Left lung (tissue), 10 donors: Measurements from ENCODE around the gene RPRD1A. TPM values are rescaled to one million over a fixed set of nuclear protein-coding genes. Genes with fewer than 3 reads are reported as not detected.

ENCODE experiments used
- ATAC-seq: fragments of 200-7000 bp; cut with Tn5 transposase; one replicate; pipeline ENCODE4 v1.9.1; 2020; ENCODE audit warnings: moderate library complexity
- DNase-seq, 4 donors: peaks; one replicate each; pipeline ENCODE4 v3.0.0-alpha.2; 2013 to 2020
- H3K27ac ChIP-seq, 2 donors: fragments of 200-600 bp; sonication (generic) in 1 of 2; one replicate each; pipeline versions ENCODE4 v1.5.0 to v1.8.0; 2020 to 2021
- H3K27me3 ChIP-seq, 2 donors: fragments of 200-600 bp; sonication (generic) in 1 of 2; one replicate each; pipeline versions ENCODE4 v1.5.0 to v1.8.0; 2020 to 2021
- H3K36me3 ChIP-seq, 2 donors: fragments of 200-600 bp; sonication (generic) in 1 of 2; one replicate each; pipeline versions ENCODE4 v1.5.0 to v1.8.0; 2020 to 2021
- H3K4me1 ChIP-seq, 2 donors: fragments of 200-600 bp; one replicate each; pipeline ENCODE4 v1.8.0; 2021
- H3K4me3 ChIP-seq, 2 donors: fragments of 200-600 bp; sonication (generic) in 1 of 2; one replicate each; pipeline versions ENCODE4 v1.5.0 to v1.8.0; 2020 to 2021; ENCODE audit warnings: mild to moderate bottlenecking in 1 of 2
- H3K9me3 ChIP-seq, 2 donors: fragments of 200-600 bp; sonication (generic) in 1 of 2; one replicate each; pipeline versions ENCODE4 v1.5.0 to v1.8.0; 2020 to 2021
- intact Hi-C, 2 donors: fragments of 100-400 bp; cut with DNase I; formaldehyde crosslinking; loops; one replicate each; pipeline versions ENCODE4 v1.11.2 to v1.14.2; 2022
- polyA plus RNA-seq, 6 donors: library from polyadenylated mRNA; unstranded; fragments of 120-200 nt; gene quantifications; one replicate each; pipeline ENCODE4 v1.2.1, GENCODE V29; 2013; ENCODE audit not compliant: insufficient read length in 6 of 6
- total RNA-seq, 2 donors: library from RNA; stranded (reverse); fragmentation: NEBNext Ultra II Directional; extraction: Animal tissue kit (Norgen Biotek cat#: 25700); gene quantifications; one replicate each; pipeline ENCODE4 v1.2.1, GENCODE V29; 2021
- TF ChIP-seq, protein P1 (sequence below), 2 donors: fragments of 200-600 bp; sonication (generic) in 1 of 2; IDR thresholded peaks; one replicate each; pipeline versions ENCODE4 v1.5.0 to v1.8.0; 2021; ENCODE audit warnings: antibody characterized with exemption in 2 of 2
- donor health status: DM: no; HTN: yes; CAD: no.
- donor health status: DM: no; HTN: no; CAD: no.

The RPRD1A gene
- total and polyA plus RNA-seq, 8 donors: 37.3 to 63.7 (median 56.8) TPM

DNA sequence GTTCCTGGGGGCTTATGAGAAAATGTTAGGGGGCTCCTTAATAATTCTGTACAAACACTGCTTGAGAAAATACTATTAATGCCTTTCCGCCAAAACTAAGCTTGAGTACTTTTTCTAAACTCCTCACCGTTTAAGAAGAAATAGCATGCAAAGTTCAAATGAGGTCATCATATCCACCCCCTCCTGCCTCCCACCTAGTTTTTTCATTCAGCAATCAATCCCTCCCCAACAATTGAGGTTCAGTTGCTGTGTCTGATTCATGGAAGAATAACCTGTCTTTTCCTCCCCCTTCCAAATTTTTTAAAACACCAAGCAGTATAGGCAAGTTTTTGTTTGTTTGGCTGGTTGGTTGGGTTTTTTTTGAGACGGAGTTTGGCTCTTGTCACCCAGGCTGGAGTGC is 119.3 kb downstream of the RPRD1A start:
- Histone ChIP-seq H3K27me3 (peaks cover 0 to 10% of the 10 kb centered on the region in 2 donors), H3K36me3 (no peaks in the 10 kb centered on the region), H3K9me3 (no peaks in the 10 kb centered on the region), H3K27ac (no peak overlapping the region), H3K4me3 (no peak overlapping the region), H3K4me1 (peaks cover 0 to 6% of the 10 kb centered on the region in 2 donors)
- TF ChIP-seq, protein P1, sequence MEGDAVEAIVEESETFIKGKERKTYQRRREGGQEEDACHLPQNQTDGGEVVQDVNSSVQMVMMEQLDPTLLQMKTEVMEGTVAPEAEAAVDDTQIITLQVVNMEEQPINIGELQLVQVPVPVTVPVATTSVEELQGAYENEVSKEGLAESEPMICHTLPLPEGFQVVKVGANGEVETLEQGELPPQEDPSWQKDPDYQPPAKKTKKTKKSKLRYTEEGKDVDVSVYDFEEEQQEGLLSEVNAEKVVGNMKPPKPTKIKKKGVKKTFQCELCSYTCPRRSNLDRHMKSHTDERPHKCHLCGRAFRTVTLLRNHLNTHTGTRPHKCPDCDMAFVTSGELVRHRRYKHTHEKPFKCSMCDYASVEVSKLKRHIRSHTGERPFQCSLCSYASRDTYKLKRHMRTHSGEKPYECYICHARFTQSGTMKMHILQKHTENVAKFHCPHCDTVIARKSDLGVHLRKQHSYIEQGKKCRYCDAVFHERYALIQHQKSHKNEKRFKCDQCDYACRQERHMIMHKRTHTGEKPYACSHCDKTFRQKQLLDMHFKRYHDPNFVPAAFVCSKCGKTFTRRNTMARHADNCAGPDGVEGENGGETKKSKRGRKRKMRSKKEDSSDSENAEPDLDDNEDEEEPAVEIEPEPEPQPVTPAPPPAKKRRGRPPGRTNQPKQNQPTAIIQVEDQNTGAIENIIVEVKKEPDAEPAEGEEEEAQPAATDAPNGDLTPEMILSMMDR (IDR thresholded peaks at IDR 0.05): no peak
- no peak for DNase-seq
- ATAC-seq: no peak
- intact Hi-C loops: loop anchor here in 1 of 2 donors (10.0 kb wide), 1 partner anchor 563 kb away; no protein-coding TSS in a partner anchor

DNA sequence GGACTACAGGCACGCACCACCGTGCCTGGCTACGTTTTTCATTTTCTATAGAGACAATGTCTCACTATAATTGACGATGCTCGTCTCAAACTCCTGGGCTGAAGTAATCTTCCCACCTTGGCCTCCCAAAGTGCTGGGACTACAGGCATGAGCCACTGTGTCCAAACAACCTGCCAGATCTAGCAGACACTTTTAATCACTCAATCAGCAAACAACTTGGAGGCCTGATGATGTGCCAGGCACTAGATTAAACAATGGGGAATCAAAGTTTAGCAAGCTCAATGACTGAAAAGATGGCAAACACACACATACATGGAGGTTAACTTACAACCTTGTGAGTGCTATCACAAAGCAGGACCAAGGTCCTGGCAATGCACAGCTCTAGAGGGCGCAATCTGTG is 124.7 kb downstream of the RPRD1A start:
- H3K27me3 ChIP-seq: no peaks in the 10 kb centered on the region
- no peaks in the 10 kb centered on the region for H3K36me3 ChIP-seq
- no peak overlapping the region for H3K27ac ChIP-seq
- intact Hi-C loops: loop anchor here in 1 of 2 donors (10.0 kb wide), 1 partner anchor 558 kb away; no protein-coding TSS in a partner anchor
- no peak overlapping the region for H3K4me3 ChIP-seq
- ATAC-seq (no peak), DNase-seq (no peak)
- H3K9me3 ChIP-seq: no peaks in the 10 kb centered on the region
- TF ChIP-seq, protein P1 (IDR thresholded peaks at IDR 0.05): no peak
- no peaks in the 10 kb centered on the region for H3K4me1 ChIP-seq

DNA sequence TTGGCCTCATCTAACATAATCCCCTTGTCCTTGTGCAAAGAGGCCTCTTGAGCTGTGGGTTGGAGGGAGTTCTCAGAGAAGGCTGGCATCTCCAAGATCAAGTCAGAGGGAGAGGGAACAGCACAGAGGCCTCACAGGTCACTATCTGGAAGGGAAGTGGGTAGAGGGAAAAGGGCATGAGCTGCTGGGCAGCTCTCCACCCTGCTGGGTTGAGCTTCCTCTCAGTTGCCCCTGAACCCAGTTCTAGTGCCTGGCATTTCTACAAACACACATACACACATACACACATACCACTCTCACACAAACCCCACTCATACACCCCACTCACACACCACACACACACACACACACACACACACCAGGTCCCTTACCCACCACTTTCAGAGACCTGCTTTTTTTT is 125.2 kb downstream of the RPRD1A start:
- intact Hi-C loops: loop anchor here in 1 of 2 donors (10.0 kb wide), 1 partner anchor 557 kb away; no protein-coding TSS in a partner anchor
- Histone ChIP-seq H3K4me1 (no peaks in the 10 kb centered on the region), H3K27me3 (no peaks in the 10 kb centered on the region), H3K36me3 (no peaks in the 10 kb centered on the region), H3K4me3 (no peak overlapping the region), H3K27ac (no peak overlapping the region), H3K9me3 (no peaks in the 10 kb centered on the region)
- DNase-seq (no peak), ATAC-seq (no peak)
- TF ChIP-seq, protein P1 (IDR thresholded peaks at IDR 0.05): no peak

DNA sequence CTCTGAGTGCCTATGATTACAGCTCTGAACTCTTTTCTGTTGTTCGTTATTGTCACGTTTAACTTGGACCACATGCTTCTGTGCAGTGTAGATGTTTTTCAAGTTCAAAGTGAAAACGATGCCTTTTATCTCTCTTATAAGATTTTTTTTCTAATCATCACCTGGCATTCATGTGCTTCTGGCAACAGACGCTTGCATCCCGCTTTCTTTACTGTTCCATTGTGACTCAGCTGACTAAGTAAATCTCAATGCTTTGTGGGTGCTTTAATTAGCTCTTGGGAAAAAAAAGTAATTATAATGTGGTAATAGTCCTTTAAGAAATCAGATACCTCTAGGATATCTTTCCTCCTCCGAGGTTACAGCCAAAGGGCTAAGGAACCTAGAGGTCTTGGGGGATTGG is 126.1 kb downstream of the RPRD1A start:
- intact Hi-C loops: loop anchor here in 1 of 2 donors (10.0 kb wide), 1 partner anchor 556 kb away; no protein-coding TSS in a partner anchor
- Histone ChIP-seq H3K9me3 (no peaks in the 10 kb centered on the region), H3K36me3 (no peaks in the 10 kb centered on the region), H3K27me3 (no peaks in the 10 kb centered on the region), H3K27ac (no peak overlapping the region), H3K4me1 (no peaks in the 10 kb centered on the region), H3K4me3 (no peak overlapping the region)
- TF ChIP-seq, protein P1 (IDR thresholded peaks at IDR 0.05): no peak
- no peak for DNase-seq
- ATAC-seq: no peak

Other genes starting within 250 kb of the RPRD1A start
- 10 to 100 TPM; 33.8 to 33.9 TPM for gene SLC39A6, start 61.8 kb upstream of the RPRD1A start, total RNA-seq
- 10 to 100 TPM; 47.2 to 62.9 (median 55.7) TPM for gene SLC39A6, start 61.8 kb upstream of the RPRD1A start, polyA plus RNA-seq
- gene ELP2, start 62.3 kb upstream of the RPRD1A start, total RNA-seq: 10 to 100 TPM; 55.6 to 61.4 TPM
- 100 to 1,000 TPM; 117 to 154 (median 128) TPM for gene ELP2, start 62.3 kb upstream of the RPRD1A start, polyA plus RNA-seq
- gene MOCOS, start 119.9 kb upstream of the RPRD1A start, total RNA-seq: 1 to 10 TPM; 5.1 to 5.5 TPM
- gene MOCOS, start 119.9 kb upstream of the RPRD1A start, polyA plus RNA-seq: 1 to 10 TPM in 5 of 6 donors, under 1 TPM in 1; 0.60 to 1.3 (median 1.1) TPM
- 1 to 10 TPM in 1 of 2 donors, under 1 TPM in 1; 0.55 to 1.0 TPM for gene FHOD3, start 230.2 kb upstream of the RPRD1A start, total RNA-seq
- 1 to 10 TPM; 1.3 to 2.9 (median 1.7) TPM for gene FHOD3, start 230.2 kb upstream of the RPRD1A start, polyA plus RNA-seq